ENCODE measurements around the gene GPR161.

GRCh38 chr1:168172250-168172915 lies 35.7 kb upstream of the GPR161 start:
- TF ChIP-seq EZH2phosphoT487 (IDR thresholded peaks at IDR 0.05; ENCODE audit: borderline replicate concordance) (no peak), RAD21 (IDR thresholded peaks at IDR 0.05; ENCODE audit: low read depth) (no peak), EZH2 (IDR thresholded peaks at IDR 0.05) (no peak), REST (IDR thresholded peaks at IDR 0.05; ENCODE audit: low read depth) (no peak), EGR1 (IDR thresholded peaks at IDR 0.05; ENCODE audit: low read depth) (no peak), POLR2AphosphoS5 (IDR thresholded peaks at IDR 0.05; ENCODE audit: low read depth, low read length) (no peak), TCF7L2 (IDR thresholded peaks at IDR 0.05; ENCODE audit: borderline replicate concordance, extremely low read depth, insufficient read depth, insufficient read length) (no peak), POLR2A (IDR thresholded peaks at IDR 0.05; ENCODE audit: borderline replicate concordance, extremely low read depth, insufficient read depth, insufficient read length) (no peak), JUND (IDR thresholded peaks at IDR 0.05) (no peak), YY1 (IDR thresholded peaks at IDR 0.05; ENCODE audit: extremely low read depth, insufficient replicate concordance, low read depth, low read length) (no peak)
- TF ChIP-seq, protein P1, sequence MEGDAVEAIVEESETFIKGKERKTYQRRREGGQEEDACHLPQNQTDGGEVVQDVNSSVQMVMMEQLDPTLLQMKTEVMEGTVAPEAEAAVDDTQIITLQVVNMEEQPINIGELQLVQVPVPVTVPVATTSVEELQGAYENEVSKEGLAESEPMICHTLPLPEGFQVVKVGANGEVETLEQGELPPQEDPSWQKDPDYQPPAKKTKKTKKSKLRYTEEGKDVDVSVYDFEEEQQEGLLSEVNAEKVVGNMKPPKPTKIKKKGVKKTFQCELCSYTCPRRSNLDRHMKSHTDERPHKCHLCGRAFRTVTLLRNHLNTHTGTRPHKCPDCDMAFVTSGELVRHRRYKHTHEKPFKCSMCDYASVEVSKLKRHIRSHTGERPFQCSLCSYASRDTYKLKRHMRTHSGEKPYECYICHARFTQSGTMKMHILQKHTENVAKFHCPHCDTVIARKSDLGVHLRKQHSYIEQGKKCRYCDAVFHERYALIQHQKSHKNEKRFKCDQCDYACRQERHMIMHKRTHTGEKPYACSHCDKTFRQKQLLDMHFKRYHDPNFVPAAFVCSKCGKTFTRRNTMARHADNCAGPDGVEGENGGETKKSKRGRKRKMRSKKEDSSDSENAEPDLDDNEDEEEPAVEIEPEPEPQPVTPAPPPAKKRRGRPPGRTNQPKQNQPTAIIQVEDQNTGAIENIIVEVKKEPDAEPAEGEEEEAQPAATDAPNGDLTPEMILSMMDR (IDR thresholded peaks at IDR 0.05 in 2 of 3, conservative IDR thresholded peaks at IDR 0.05 in 1 of 3; ENCODE audit: borderline replicate concordance in 1 of 3, insufficient read depth in 1 of 3, low read depth in 2 of 3, low read length in 2 of 3): no peak
- TF ChIP-seq, protein P2, sequence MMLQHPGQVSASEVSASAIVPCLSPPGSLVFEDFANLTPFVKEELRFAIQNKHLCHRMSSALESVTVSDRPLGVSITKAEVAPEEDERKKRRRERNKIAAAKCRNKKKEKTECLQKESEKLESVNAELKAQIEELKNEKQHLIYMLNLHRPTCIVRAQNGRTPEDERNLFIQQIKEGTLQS (IDR thresholded peaks at IDR 0.05): no peak
